Suprapubic skin (tissue), 4 donors: ENCODE measurements around the gene FRMD4A. TPM values are rescaled to one million over a fixed set of nuclear protein-coding genes. Genes with fewer than 3 reads are reported as not detected.
"Not testable (repeated sequence)": the region's sequence is repeated elsewhere in the genome, so short reads cannot be mapped to it uniquely, and the experiment has no call there.

Source experiments
- DNase-seq, 2 donors: peaks; one replicate each; pipeline ENCODE4 v3.0.0-alpha.2; 2019; ENCODE audit warnings: low spot score in 2 of 2
- H3K27ac ChIP-seq: fragments of 200-600 bp; sonication (generic); one replicate; pipeline ENCODE4 v1.5.1; 2019
- H3K27me3 ChIP-seq: fragments of 200-600 bp; sonication (generic); one replicate; pipeline ENCODE4 v1.5.1; 2019
- H3K36me3 ChIP-seq: fragments of 200-600 bp; sonication (generic); one replicate; pipeline ENCODE4 v1.5.1; 2019
- H3K4me1 ChIP-seq: fragments of 200-600 bp; sonication (generic); one replicate; pipeline ENCODE4 v1.5.1; 2019
- H3K4me3 ChIP-seq: fragments of 200-600 bp; sonication (generic); one replicate; pipeline ENCODE4 v1.5.1; 2019; ENCODE audit warnings: mild to moderate bottlenecking
- H3K9me3 ChIP-seq: fragments of 200-600 bp; sonication (generic); one replicate; pipeline ENCODE4 v1.5.1; 2019
- CTCF ChIP-seq, 2 donors: fragments of 200-600 bp in 1 of 2; fragments of 450-650 bp in 1 of 2; sonication (generic) in 1 of 2; IDR thresholded peaks; one replicate each; pipeline ENCODE4 v1.5.1; 2016 to 2019; ENCODE audit warnings: antibody characterized with exemption in 2 of 2, mild to moderate bottlenecking in 1 of 2, moderate library complexity in 1 of 2
- EP300 ChIP-seq: sonication (generic); formaldehyde crosslinking; IDR thresholded peaks from one replicate; pipeline ENCODE4 v1.6.1; 2017; ENCODE audit warnings: antibody characterized with exemption
- POLR2A ChIP-seq, 2 donors: fragments of 450-650 bp; IDR thresholded peaks; one replicate each; pipeline ENCODE4 v1.6.1; 2017; ENCODE audit warnings: antibody characterized with exemption in 2 of 2, mild to moderate bottlenecking in 2 of 2, moderate library complexity in 2 of 2
- POLR2AphosphoS5 ChIP-seq, 3 donors: sonication (generic); formaldehyde crosslinking; IDR thresholded peaks; one replicate each; pipeline ENCODE4 v1.6.1; 2017; ENCODE audit warnings: antibody characterized with exemption in 3 of 3
- WGBS: methylation state at CpG from one replicate; pipeline ENCODE4 v1.1.5; 2018; 5-methylcytosine and 5-hydroxymethylcytosine counted together
- total RNA-seq, 4 donors: library from RNA; depleted of rRNA; stranded (reverse); fragments of >200 nt; gene quantifications; one replicate each; pipeline ENCODE4 v1.1.0, GENCODE V29; 2016

The FRMD4A gene
- total RNA-seq, 4 donors from 2014 or later, result 27.4 to 86.3 (median 58.0) TPM

GRCh38 chr10:13921941-13922340 is 408.8 kb downstream of the FRMD4A start:
- TF ChIP-seq EP300 (no peak), POLR2A (IDR thresholded peaks at IDR 0.05) (no peak)
- Histone ChIP-seq H3K27ac (no peak overlapping the region), H3K27me3 (no peaks in the 10 kb centered on the region), H3K4me1 (no peaks in the 10 kb centered on the region), H3K36me3 (no peaks in the 10 kb centered on the region), H3K9me3 (no peaks in the 10 kb centered on the region), H3K4me3 (no peak overlapping the region)
- DNase-seq, result no peak
- WGBS, result 61% methylated on average over 3 of the region's 3 CpGs

- 64% methylated on average over 3 of the region's 3 CpGs for WGBS
- not testable (repeated sequence) for DNase-seq
Measured at GRCh38 chr10:13921131-13921530, 409.6 kb downstream of the FRMD4A start.

GRCh38 chr10:13920465-13920864 is 410.3 kb downstream of the FRMD4A start:
- no peak for TF ChIP-seq EP300
- no peak for TF ChIP-seq POLR2A (IDR thresholded peaks at IDR 0.05)

More at GRCh38 chr10:13921131-13921530, 409.6 kb downstream of the FRMD4A start:
- H3K4me1 ChIP-seq, H3K27ac ChIP-seq, H3K4me3 ChIP-seq, H3K9me3 ChIP-seq, H3K27me3 ChIP-seq, H3K36me3 ChIP-seq: not testable (repeated sequence)

GRCh38 chr10:13920031-13920430 is 410.7 kb downstream of the FRMD4A start:
- Histone ChIP-seq H3K27me3 (no peaks in the 10 kb centered on the region), H3K27ac (no peak overlapping the region), H3K4me1 (no peaks in the 10 kb centered on the region), H3K36me3 (no peaks in the 10 kb centered on the region), H3K4me3 (no peak overlapping the region), H3K9me3 (no peaks in the 10 kb centered on the region)
- DNase-seq, result no peak
- TF ChIP-seq EP300 (no peak), CTCF (IDR thresholded peaks at IDR 0.05) (no peak), POLR2AphosphoS5 (IDR thresholded peaks at IDR 0.05) (no peak), POLR2A (IDR thresholded peaks at IDR 0.05) (no peak)
- WGBS, result 64% methylated on average over 1 of the region's 1 CpG

More at GRCh38 chr10:13920465-13920864, 410.3 kb downstream of the FRMD4A start:
- H3K9me3 ChIP-seq, result no peaks in the 10 kb centered on the region
- 29% methylated on average over 3 of the region's 3 CpGs for WGBS
- no peaks in the 10 kb centered on the region for H3K36me3 ChIP-seq
- no peaks in the 10 kb centered on the region for H3K27me3 ChIP-seq
- H3K27ac ChIP-seq, result no peak overlapping the region
- no peak overlapping the region for H3K4me3 ChIP-seq
- no peaks in the 10 kb centered on the region for H3K4me1 ChIP-seq
- no peak for DNase-seq

GRCh38 chr10:13917791-13918190 is 412.9 kb downstream of the FRMD4A start:
- Histone ChIP-seq H3K4me3 (no peak overlapping the region), H3K4me1 (no peaks in the 10 kb centered on the region), H3K27ac (no peak overlapping the region), H3K27me3 (no peaks in the 10 kb centered on the region), H3K9me3 (no peaks in the 10 kb centered on the region), H3K36me3 (no peaks in the 10 kb centered on the region)
- 88% methylated on average over 3 of the region's 3 CpGs for WGBS
- TF ChIP-seq POLR2A (IDR thresholded peaks at IDR 0.05) (no peak), EP300 (no peak), POLR2AphosphoS5 (IDR thresholded peaks at IDR 0.05) (no peak), CTCF (IDR thresholded peaks at IDR 0.05) (no peak)
- DNase-seq, result no peak

GRCh38 chr10:13916384-13916947 is 414.3 kb downstream of the FRMD4A start:
- TF ChIP-seq CTCF (IDR thresholded peaks at IDR 0.05), result no peak
- TF ChIP-seq POLR2A (IDR thresholded peaks at IDR 0.05), result no peak
- no peak for TF ChIP-seq EP300
- TF ChIP-seq POLR2AphosphoS5 (IDR thresholded peaks at IDR 0.05), result no peak
- H3K4me1 ChIP-seq, result no peaks in the 10 kb centered on the region
- WGBS, result 93% methylated on average over 4 of the region's 4 CpGs

GRCh38 chr10:13915710-13916109 is 415.0 kb downstream of the FRMD4A start:
- no peaks in the 10 kb centered on the region for H3K9me3 ChIP-seq
- H3K27me3 ChIP-seq, result no peaks in the 10 kb centered on the region
- no peak overlapping the region for H3K4me3 ChIP-seq
- TF ChIP-seq CTCF (IDR thresholded peaks at IDR 0.05), result no peak
- TF ChIP-seq EP300, result no peak
- no peak for TF ChIP-seq POLR2AphosphoS5 (IDR thresholded peaks at IDR 0.05)
- no peak for TF ChIP-seq POLR2A (IDR thresholded peaks at IDR 0.05)
- WGBS, result 63% methylated on average over 7 of the region's 7 CpGs
- no peak overlapping the region for H3K27ac ChIP-seq
- DNase-seq, result no peak
- no peaks in the 10 kb centered on the region for H3K36me3 ChIP-seq
- no peaks in the 10 kb centered on the region for H3K4me1 ChIP-seq

More at GRCh38 chr10:13916384-13916947, 414.3 kb downstream of the FRMD4A start:
- no peak for DNase-seq
- no peaks in the 10 kb centered on the region for H3K9me3 ChIP-seq
- H3K36me3 ChIP-seq, result no peaks in the 10 kb centered on the region
- H3K4me3 ChIP-seq, result no peak overlapping the region
- no peaks in the 10 kb centered on the region for H3K27me3 ChIP-seq
- no peak overlapping the region for H3K27ac ChIP-seq
